CD4-positive, alpha-beta T cell (primary cell): Measurements from ENCODE around the gene SLC38A3. TPM values are rescaled to one million over a fixed set of nuclear protein-coding genes. Genes with fewer than 3 reads are reported as not detected.

Experiments
- ATAC-seq: fragments of 200-7000 bp; cut with Tn5 transposase; one replicate; pipeline ENCODE4 v1.10.0; 2022; ENCODE audit warnings: mild to moderate bottlenecking; ENCODE audit not compliant: poor library complexity
- CTCF ChIA-PET: fragments of 350-600 bp; sonication (Branson Sonifier 250); formaldehyde crosslinking; loops from one replicate; lab custom pipeline; 2021; ENCODE audit warnings: antibody characterized with exemption, inconsistent platforms; lab: Charles Lee
- POLR2A ChIA-PET: fragments of 350-600 bp; sonication (Branson Sonifier 250); formaldehyde crosslinking; loops from one replicate; lab custom pipeline; 2021; ENCODE audit warnings: antibody characterized with exemption, inconsistent platforms; lab: Charles Lee
- DNase-seq, 14 experiments: peaks; one replicate each; pipeline ENCODE4 v3.0.0-alpha.2; 2013 to 2020; ENCODE audit warnings: mixed read lengths in 2 of 14
- H3K27ac ChIP-seq, 2 donors: one replicate each; pipeline versions ENCODE4 v1.5.1 to v1.7.0; 2013; ENCODE audit warnings: low read length in 2 of 2, low read depth in 1 of 2, mild to moderate bottlenecking in 1 of 2
- H3K27me3 ChIP-seq, 2 experiments: 1 replicate in 1 of 2; 2 replicates in 1 of 2; pipeline versions ENCODE4 v1.6.1 to v1.7.0; 2013; ENCODE audit warnings: low read length in 2 of 2, control low read depth in 1 of 2, mild to moderate bottlenecking in 1 of 2, moderate library complexity in 1 of 2; ENCODE audit not compliant: insufficient read depth in 2 of 2, control insufficient read depth in 1 of 2
- H3K36me3 ChIP-seq: one replicate; pipeline ENCODE4 v1.6.1; 2013; ENCODE audit warnings: low read length, control low read depth; ENCODE audit not compliant: insufficient read depth
- H3K4me1 ChIP-seq: one replicate; pipeline ENCODE4 v1.6.1; 2013; ENCODE audit warnings: low read length, control low read depth; ENCODE audit not compliant: insufficient read depth
- H3K4me3 ChIP-seq: one replicate; pipeline ENCODE4 v1.5.1; 2013; ENCODE audit warnings: mild to moderate bottlenecking, low read length, moderate library complexity
- H3K9me3 ChIP-seq, 2 experiments: 1 replicate in 1 of 2; 2 replicates in 1 of 2; pipeline versions ENCODE4 v1.6.1 to v1.7.0; 2013; ENCODE audit warnings: low read length in 2 of 2, mild to moderate bottlenecking in 2 of 2, control low read depth in 1 of 2, moderate library complexity in 1 of 2; ENCODE audit not compliant: control insufficient read depth in 1 of 2, insufficient read depth in 1 of 2
- H3K27ac Mint-ChIP-seq: one replicate; pipeline ENCODE4 v1.8.0; 2020; ENCODE audit warnings: mixed read lengths
- H3K27me3 Mint-ChIP-seq: one replicate; pipeline ENCODE4 v1.8.0; 2021; ENCODE audit warnings: mixed read lengths
- H3K36me3 Mint-ChIP-seq: one replicate; pipeline ENCODE4 v1.8.0; 2021; ENCODE audit warnings: low read depth, mixed read lengths
- H3K4me1 Mint-ChIP-seq: one replicate; pipeline ENCODE4 v1.8.0; 2021; ENCODE audit warnings: low read depth, mixed read lengths
- H3K4me3 Mint-ChIP-seq: one replicate; pipeline ENCODE4 v1.8.0; 2020; ENCODE audit warnings: mild to moderate bottlenecking, mixed read lengths
- H3K9me3 Mint-ChIP-seq: one replicate; pipeline ENCODE4 v1.8.0; 2020; ENCODE audit warnings: mixed read lengths
- CTCF ChIP-seq: fragments of 200-600 bp; IDR thresholded peaks from one replicate; pipeline ENCODE4 v1.8.0; 2022; ENCODE audit warnings: antibody characterized with exemption, mild to moderate bottlenecking
- intact Hi-C, 2 experiments: fragments of 100-400 bp; cut with DNase I in 1 of 2; cut with micrococcal nuclease in 1 of 2; formaldehyde crosslinking; loops; one replicate each; pipeline versions ENCODE4 v1.15.1 to v1.9.0; 2023 to 2025; cut with DNase I, micrococcal nuclease
- total RNA-seq, 174 experiments: library from RNA in 2 of 174; stranded (reverse) in 2 of 174; gene quantifications; one replicate each; pipeline ENCODE4 v1.2.3 and lab custom pipeline; 2021 to 2026

The SLC38A3 gene
- total RNA-seq, 2 experiments from 2014 or later: 1.0 to 1.1 TPM

- TF ChIP-seq CTCF: no peak
- Mint-ChIP-seq H3K9me3 (no peaks in the 10 kb centered on the region), H3K4me1 (peaks cover 11% of the 10 kb centered on the region), H3K27ac (no peak within 1 kb of the TSS), H3K27me3 (peaks cover 21% of the 10 kb centered on the region), H3K36me3 (no peaks in the 10 kb centered on the region), H3K4me3 (no peak within 1 kb of the TSS)
- Histone ChIP-seq H3K4me1 (peaks cover 12% of the 10 kb centered on the region), H3K36me3 (no peaks in the 10 kb centered on the region), H3K27ac (no peak within 1 kb of the TSS), H3K27me3 (peaks cover 7 to 17% of the 10 kb centered on the region in 2 experiments), H3K9me3 (peaks cover 0 to 5% of the 10 kb centered on the region in 2 experiments), H3K4me3 (no peak within 1 kb of the TSS)
- DNase-seq (no peak), ATAC-seq (no peak)
- CTCF ChIA-PET: no interaction called here
- POLR2A ChIA-PET: no interaction called here
- intact Hi-C loops: no loop called here
Measured at GRCh38 chr3:50268703-50269451, 63.8 kb downstream of the SLC38A3 start, which contains the start of gene SEMA3B. TSS of gene SEMA3B (plus strand) at chr3:50269147. CDS start at chr3:50269241, 94 bp downstream.

- H3K4me3 ChIP-seq: no peak overlapping the region
- no peak for ATAC-seq
- TF ChIP-seq CTCF: no peak
- POLR2A ChIA-PET: no interaction called here
- no peaks in the 10 kb centered on the region for H3K36me3 ChIP-seq
- Mint-ChIP-seq H3K27me3 (peaks cover 27% of the 10 kb centered on the region), H3K4me3 (no peak overlapping the region), H3K9me3 (no peaks in the 10 kb centered on the region), H3K36me3 (no peaks in the 10 kb centered on the region), H3K27ac (no peak overlapping the region), H3K4me1 (peaks cover 17% of the 10 kb centered on the region)
- H3K27ac ChIP-seq: no peak overlapping the region
- no peak for DNase-seq
- peaks cover 18% of the 10 kb centered on the region for H3K4me1 ChIP-seq
- H3K9me3 ChIP-seq: peaks cover 0 to 5% of the 10 kb centered on the region in 2 experiments
- intact Hi-C loops: no loop called here
- peaks cover 13 to 23% of the 10 kb centered on the region in 2 experiments for H3K27me3 ChIP-seq
- CTCF ChIA-PET: no interaction called here
Measured at GRCh38 chr3:50269460-50269859, 64.4 kb downstream of the SLC38A3 start.

GRCh38 chr3:50269977-50270413, 64.9 kb downstream of the SLC38A3 start:
- Mint-ChIP-seq H3K9me3 (no peaks in the 10 kb centered on the region), H3K36me3 (no peaks in the 10 kb centered on the region), H3K4me1 (peaks cover 18% of the 10 kb centered on the region), H3K4me3 (no peak overlapping the region), H3K27ac (no peak overlapping the region), H3K27me3 (peaks cover 32% of the 10 kb centered on the region)
- Histone ChIP-seq H3K36me3 (no peaks in the 10 kb centered on the region), H3K27me3 (peaks cover 19 to 28% of the 10 kb centered on the region in 2 experiments), H3K4me1 (peaks cover 24% of the 10 kb centered on the region), H3K4me3 (no peak overlapping the region), H3K9me3 (peaks cover 0 to 6% of the 10 kb centered on the region in 2 experiments), H3K27ac (no peak overlapping the region)
- DNase-seq (no peak), ATAC-seq (no peak)
- TF ChIP-seq CTCF: no peak
- CTCF ChIA-PET: interaction anchor here (0.6 kb wide), 1 partner anchor 253 kb away, joined by 5 read pairs; no protein-coding TSS in a partner anchor
- intact Hi-C loops: loop anchor here in 1 of 2 experiments (10.0 kb wide), 1 partner anchor 275 kb away; no protein-coding TSS in a partner anchor
- POLR2A ChIA-PET: no interaction called here
